Breast epithelium (tissue), 3 donors: Measurements from ENCODE around the gene MMD2.

Experiments
- CTCF ChIP-seq, 3 donors: fragments of 450-650 bp; IDR thresholded peaks; one replicate each; pipeline ENCODE4 v1.5.1; 2016 to 2017; ENCODE audit warnings: antibody characterized with exemption in 3 of 3, mild to moderate bottlenecking in 3 of 3, moderate library complexity in 3 of 3
- POLR2A ChIP-seq: fragments of 450-650 bp; IDR thresholded peaks from one replicate; pipeline ENCODE4 v1.6.1; 2016; ENCODE audit warnings: antibody characterized with exemption, mild to moderate bottlenecking, moderate library complexity
- POLR2AphosphoS5 ChIP-seq, 3 donors: sonication (generic); formaldehyde crosslinking; IDR thresholded peaks; one replicate each; pipeline ENCODE4 v1.6.1; 2017; ENCODE audit warnings: antibody characterized with exemption in 3 of 3

DNA sequence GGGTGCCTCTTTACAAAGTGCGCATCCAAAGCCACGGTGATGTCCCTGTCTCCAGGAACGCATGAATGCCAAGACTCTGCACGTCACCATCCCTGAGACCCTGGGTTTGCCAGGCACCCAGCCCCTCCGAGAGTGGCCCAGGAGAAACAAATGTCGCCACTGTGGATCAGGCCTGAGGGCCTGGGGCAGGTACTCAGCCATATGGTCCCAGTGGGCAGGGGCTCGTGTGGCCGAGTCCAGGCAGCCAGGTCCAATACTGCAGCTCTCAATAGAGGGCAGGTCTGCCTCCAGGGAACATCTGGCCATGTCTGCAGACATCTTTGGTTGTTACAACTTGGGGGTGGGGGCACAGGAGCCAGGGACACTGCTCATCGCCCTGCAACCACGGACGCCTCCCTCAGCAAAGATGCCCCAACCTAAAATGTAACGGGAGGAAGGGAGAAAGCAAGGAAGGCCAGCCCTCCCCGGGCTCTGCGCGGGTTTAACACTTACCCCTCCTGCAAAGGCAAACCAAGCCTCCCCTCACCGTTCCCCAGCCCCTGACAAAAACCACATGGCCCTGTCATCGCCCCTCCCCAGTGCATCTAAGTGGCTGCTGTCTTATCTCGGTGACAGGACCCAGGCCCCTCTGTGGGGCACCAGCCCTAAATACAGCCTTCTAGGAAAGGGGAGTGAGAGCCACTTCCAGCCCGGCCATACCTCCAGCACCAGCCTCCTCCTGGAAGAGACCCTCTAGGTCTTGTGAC is 86.9 kb downstream of the MMD2 start:
- no peak for TF ChIP-seq POLR2A
- no peak for TF ChIP-seq CTCF (IDR thresholded peaks at IDR 0.05)
- no peak for TF ChIP-seq POLR2AphosphoS5 (IDR thresholded peaks at IDR 0.05)
